ENCODE results near the gene ABRACL.
"Not testable (repeated sequence)": the region's sequence is repeated elsewhere in the genome, so short reads cannot be mapped to it uniquely, and the experiment has no call there.

The ABRACL gene

DNA sequence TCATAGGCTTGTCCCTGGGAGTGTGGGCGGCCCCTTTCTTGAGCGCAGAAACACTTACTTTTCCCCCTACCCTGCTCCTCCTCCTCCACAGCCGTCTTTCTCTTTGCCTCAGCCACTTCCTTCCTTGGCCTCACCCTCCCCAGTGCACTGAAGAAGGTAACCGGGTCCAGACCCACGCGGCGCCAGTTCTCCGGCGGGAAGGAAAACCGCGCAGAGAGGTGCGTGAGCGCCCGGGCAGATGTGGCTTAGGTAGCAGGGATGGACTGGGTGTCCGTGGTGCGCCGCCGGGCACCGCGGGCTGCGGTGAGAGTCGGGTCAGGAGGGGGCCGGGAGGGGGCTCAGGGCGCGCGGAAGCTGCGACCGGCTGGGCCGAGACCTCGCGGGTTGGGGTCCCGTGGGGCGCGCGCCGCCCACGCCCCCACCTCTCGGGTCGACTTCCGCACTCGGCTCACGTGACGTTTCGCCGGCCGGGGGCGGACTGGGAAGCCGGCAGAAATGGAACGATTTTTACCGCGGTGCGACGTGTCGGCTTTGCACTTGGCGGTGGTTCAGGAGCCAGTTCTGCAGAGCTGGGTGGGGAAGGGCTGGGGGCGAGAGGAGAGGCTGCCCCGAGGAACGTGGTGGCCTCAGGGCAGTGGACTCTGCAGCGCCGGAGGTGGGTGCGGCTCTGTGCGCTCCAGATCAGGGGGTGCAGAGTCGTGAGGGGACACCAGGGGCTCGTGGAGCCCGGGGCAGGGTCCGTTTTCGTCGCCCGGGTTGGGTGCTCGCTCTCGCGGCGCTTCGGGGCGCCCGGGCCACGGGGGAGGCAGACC, at the start of gene ABRACL:
Gene ABRACL (plus strand): TSS at position 88 of the 812 bp plus-strand sequence. CDS start 5,416 bp downstream, outside the sequence.
- DNase-seq (ENCODE audit: low read depth in 2 of 2), result peak; percentile 69 to 76

- DNase-seq (ENCODE audit: low read depth in 2 of 2), result no peak
Observed at GRCh38 chr6:138979365-138979764, 49.2 kb upstream of the ABRACL start.

GRCh38 chr6:138979813-138980668, 48.5 kb upstream of the ABRACL start:
- no peak for DNase-seq (ENCODE audit: low read depth in 2 of 2)

GRCh38 chr6:138981416-138981815, 47.1 kb upstream of the ABRACL start:
- no peak for DNase-seq (ENCODE audit: low read depth in 2 of 2)

GRCh38 chr6:138986578-138986977, 42.0 kb upstream of the ABRACL start:
- no peak for DNase-seq (ENCODE audit: low read depth in 2 of 2)

- DNase-seq (ENCODE audit: low read depth in 2 of 2), result no peak
Observed at GRCh38 chr6:138987080-138987642, 41.4 kb upstream of the ABRACL start.

GRCh38 chr6:138987643-138988468, 40.7 kb upstream of the ABRACL start, which contains the start of gene REPS1:
Gene REPS1, minus strand, starts transcription at chr6:138988253. Its CDS starts 571 bp downstream, at chr6:138987682.
- DNase-seq (ENCODE audit: low read depth in 2 of 2), result peak; percentile 90 to 92

- no peak for DNase-seq (ENCODE audit: low read depth in 2 of 2)
Observed at GRCh38 chr6:138988469-138988834, 40.1 kb upstream of the ABRACL start.

GRCh38 chr6:138989098-138989983, 39.2 kb upstream of the ABRACL start:
- DNase-seq (ENCODE audit: low read depth in 2 of 2), result no peak

GRCh38 chr6:138991206-138991605, 37.3 kb upstream of the ABRACL start:
- no peak for DNase-seq (ENCODE audit: low read depth in 2 of 2)

DNA sequence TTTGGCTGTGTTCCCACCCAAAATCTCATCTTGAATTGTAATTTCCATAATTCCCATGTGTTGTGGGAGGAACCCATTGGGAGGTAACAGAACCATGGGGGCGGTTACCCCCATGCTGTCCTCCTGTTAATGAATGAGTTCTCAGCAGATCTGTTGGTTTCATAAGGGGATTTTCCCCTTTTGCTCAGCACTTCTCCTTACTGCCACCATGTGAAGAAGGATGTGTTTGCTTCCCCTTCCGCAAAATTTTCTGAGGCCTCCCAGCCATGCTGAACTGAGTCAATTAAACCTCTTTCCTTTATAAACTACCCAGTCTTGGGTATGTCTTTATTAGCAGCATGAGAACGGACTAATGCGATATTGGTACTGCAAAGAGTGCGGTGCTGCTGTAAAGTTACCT, 35.6 kb upstream of the ABRACL start:
- not testable (repeated sequence) for DNase-seq (ENCODE audit: low read depth in 2 of 2)

GRCh38 chr6:138993410-138993809, 35.1 kb upstream of the ABRACL start:
- DNase-seq (ENCODE audit: low read depth in 2 of 2), result not testable (repeated sequence)

- DNase-seq (ENCODE audit: low read depth in 2 of 2), result no peak
Observed at GRCh38 chr6:138996524-138996923, 32.0 kb upstream of the ABRACL start.

DNA sequence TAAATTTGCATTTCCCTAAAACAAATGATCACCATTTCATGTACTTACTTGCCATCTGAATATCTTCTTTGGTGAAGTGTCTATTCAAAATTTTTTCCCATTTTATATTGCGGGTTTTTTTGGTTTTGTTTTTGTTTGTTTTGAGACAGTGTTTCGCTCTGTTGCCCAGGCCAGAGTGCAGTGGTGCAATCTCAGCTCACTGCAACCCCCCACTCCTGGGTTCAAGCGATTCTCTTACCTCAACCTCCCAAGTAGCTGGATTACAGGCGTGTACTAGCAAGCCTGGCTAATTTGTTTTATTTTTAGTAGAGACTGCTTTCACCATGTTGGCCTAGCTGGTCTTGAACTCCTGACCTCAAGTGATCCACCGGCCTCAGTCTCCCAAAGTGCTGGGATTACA, 31.4 kb upstream of the ABRACL start:
- DNase-seq (ENCODE audit: low read depth in 2 of 2), result no peak

GRCh38 chr6:138999949-139000725, 28.4 kb upstream of the ABRACL start:
- no peak for DNase-seq (ENCODE audit: low read depth in 2 of 2)

DNA sequence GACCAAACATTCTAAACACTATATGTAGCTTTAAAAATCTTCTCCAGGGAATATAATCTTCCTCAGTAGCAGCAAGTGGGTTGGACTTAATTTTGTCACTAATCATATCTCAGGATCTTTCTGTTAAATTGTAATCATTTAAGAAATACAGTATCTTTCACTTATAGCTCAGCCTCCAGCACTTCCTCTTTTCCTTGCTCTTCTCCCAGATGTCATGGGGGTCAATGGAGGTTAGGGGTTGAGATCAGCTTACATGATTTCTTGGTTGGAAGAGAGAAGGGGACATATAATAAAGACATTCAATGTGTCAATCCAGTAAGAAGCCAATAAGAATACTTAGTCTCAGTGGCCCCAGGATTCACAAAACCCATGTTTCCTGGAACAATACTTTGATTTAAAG, 24.8 kb upstream of the ABRACL start:
- DNase-seq (ENCODE audit: low read depth in 2 of 2), result no peak

DNA sequence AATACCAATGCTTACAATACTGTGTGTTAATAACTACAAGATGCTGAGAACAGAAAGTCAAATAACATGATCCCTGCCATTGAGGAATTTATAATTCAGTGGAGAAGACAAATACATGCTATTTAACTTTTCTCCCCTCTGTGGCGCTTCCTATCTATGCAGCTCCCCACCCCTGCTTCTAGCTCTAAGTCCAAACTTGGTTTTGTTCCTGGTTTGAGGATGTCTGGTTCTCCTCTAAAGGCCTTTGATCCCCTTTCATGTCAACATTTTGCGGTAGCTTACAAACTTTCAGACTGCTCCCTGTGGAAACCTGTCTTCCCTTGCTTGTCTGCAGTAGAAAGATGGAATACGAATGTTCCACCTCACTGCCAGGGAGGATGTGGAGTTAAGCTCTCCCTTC, 22.1 kb upstream of the ABRACL start:
- no peak for DNase-seq (ENCODE audit: low read depth in 2 of 2)

GRCh38 chr6:139007428-139007827, 21.1 kb upstream of the ABRACL start:
- DNase-seq (ENCODE audit: low read depth in 2 of 2), result no peak

DNA sequence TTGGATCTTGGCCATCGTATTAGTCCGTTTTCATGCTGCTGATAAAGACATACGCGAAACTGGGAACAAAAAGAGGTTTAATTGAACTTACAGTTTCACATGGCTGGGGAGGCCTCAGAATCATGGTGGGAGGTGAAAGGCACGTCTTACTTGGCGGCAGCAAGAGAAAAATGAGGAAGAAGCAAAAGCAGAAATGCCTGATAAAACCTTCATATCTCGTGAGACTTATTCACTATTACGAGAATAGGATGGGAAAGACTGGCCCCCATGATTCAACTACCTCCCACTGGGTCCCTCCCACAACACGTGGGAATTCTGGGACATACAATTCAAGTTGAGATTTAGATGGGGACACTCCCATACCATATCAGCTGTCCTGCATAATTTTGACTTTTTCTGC, 20.4 kb upstream of the ABRACL start:
- DNase-seq (ENCODE audit: low read depth in 2 of 2), result no peak

GRCh38 chr6:139010674-139011073, 17.9 kb upstream of the ABRACL start:
- no peak for DNase-seq (ENCODE audit: low read depth in 2 of 2)

All from stimulated activated CD8-positive, alpha-beta memory T cell treated with anti-CD3 and anti-CD28 coated beads, Interleukin-2, amount 100 ng/mL, for 48 hours (primary cell).